IPS DF 4.7 (cell line): ENCODE data around the gene LDB3.

Experiments
- DNase-seq: peaks from one replicate; pipeline ENCODE4 v3.0.0-alpha.2; 2013; ENCODE audit warnings: low spot score; ENCODE audit errors: extremely low read depth

LDB3 gene

GRCh38 chr10:86650151-86650550 is 18.2 kb upstream of the LDB3 start:
- no peak for DNase-seq

GRCh38 chr10:86651021-86651471 is 17.3 kb upstream of the LDB3 start:
- no peak for DNase-seq

- no peak for DNase-seq
Measured at GRCh38 chr10:86651631-86652331, 16.5 kb upstream of the LDB3 start.

- DNase-seq, result no peak
Measured at GRCh38 chr10:86652361-86653202, 15.7 kb upstream of the LDB3 start.

GRCh38 chr10:86653379-86653778 is 14.9 kb upstream of the LDB3 start:
- no peak for DNase-seq

- no peak for DNase-seq
Measured at GRCh38 chr10:86653987-86654386, 14.3 kb upstream of the LDB3 start.

GRCh38 chr10:86654411-86655172 is 13.7 kb upstream of the LDB3 start, which contains the start of gene OPN4:
Gene OPN4 (plus strand): TSS chr10:86654547. CDS start chr10:86654784, 237 bp downstream.
- DNase-seq, result no peak

- DNase-seq, result no peak
Measured at GRCh38 chr10:86655173-86655540, 13.2 kb upstream of the LDB3 start.

- DNase-seq, result no peak
Measured at GRCh38 chr10:86655596-86655995, 12.7 kb upstream of the LDB3 start.

GRCh38 chr10:86657011-86657395 is 11.3 kb upstream of the LDB3 start:
- DNase-seq, result no peak

- no peak for DNase-seq
Measured at GRCh38 chr10:86657396-86658011, 10.8 kb upstream of the LDB3 start.

GRCh38 chr10:86658261-86658741 is 10.0 kb upstream of the LDB3 start:
- no peak for DNase-seq

GRCh38 chr10:86658751-86659150 is 9.6 kb upstream of the LDB3 start:
- DNase-seq, result no peak

GRCh38 chr10:86659161-86659691 is 9.1 kb upstream of the LDB3 start:
- DNase-seq, result no peak

GRCh38 chr10:86659721-86660453 is 8.4 kb upstream of the LDB3 start:
- DNase-seq, result no peak

GRCh38 chr10:86661161-86662025 is 6.9 kb upstream of the LDB3 start:
- DNase-seq, result no peak

- DNase-seq, result no peak
Measured at GRCh38 chr10:86662186-86663045, 5.9 kb upstream of the LDB3 start.

- no peak for DNase-seq
Measured at GRCh38 chr10:86663046-86663345, 5.3 kb upstream of the LDB3 start.
